Neuronal stem cell (in vitro differentiated cells): Measurements from ENCODE around the gene CCL7. TPM values are rescaled to one million over a fixed set of nuclear protein-coding genes. Genes with fewer than 3 reads are reported as not detected.

ENCODE experiments used
- DNase-seq: peaks from one replicate; pipeline ENCODE4 v3.0.0-alpha.2; 2013; ENCODE audit warnings: low spot score
- H2AFZ ChIP-seq: one replicate; pipeline ENCODE4 v1.6.1; 2013; ENCODE audit warnings: mild to moderate bottlenecking, low read length, inconsistent platforms
- H2AK5ac ChIP-seq: 2 replicates; pipeline ENCODE4 v1.6.1; 2013; ENCODE audit warnings: low read depth, mild to moderate bottlenecking, inconsistent platforms, low read length, moderate library complexity, mixed read lengths
- H2BK120ac ChIP-seq: 2 replicates; pipeline ENCODE4 v1.6.1; 2013; ENCODE audit warnings: low read depth, mild to moderate bottlenecking, inconsistent platforms, low read length, moderate library complexity, mixed read lengths
- H2BK12ac ChIP-seq: one replicate; pipeline ENCODE4 v1.6.1; 2013; ENCODE audit warnings: low read length, inconsistent platforms
- H2BK15ac ChIP-seq: 2 replicates; pipeline ENCODE4 v1.6.1; 2013; ENCODE audit warnings: mild to moderate bottlenecking, low read length, inconsistent platforms, mixed read lengths
- H2BK5ac ChIP-seq: one replicate; pipeline ENCODE4 v1.6.1; 2013; ENCODE audit warnings: inconsistent platforms, mild to moderate bottlenecking, low read length, moderate library complexity
- H3K14ac ChIP-seq: one replicate; pipeline ENCODE4 v1.6.1; 2013; ENCODE audit warnings: low read length, inconsistent platforms
- H3K18ac ChIP-seq: 2 replicates; pipeline ENCODE4 v1.6.1; 2013; ENCODE audit warnings: low read length, inconsistent platforms
- H3K23ac ChIP-seq: 2 replicates; pipeline ENCODE4 v1.6.1; 2013; ENCODE audit warnings: low read depth, mild to moderate bottlenecking, mixed read lengths, low read length, inconsistent platforms; ENCODE audit not compliant: poor library complexity
- H3K27ac ChIP-seq: replicated peaks from 3 replicates; pipeline ENCODE4 v1.5.1; 2013; ENCODE audit warnings: low read length, inconsistent platforms
- H3K27me3 ChIP-seq, 3 experiments: 2 replicates each; pipeline ENCODE4 v1.6.1; 2013; ENCODE audit warnings: low read length in 3 of 3, mild to moderate bottlenecking in 2 of 3, inconsistent platforms in 1 of 3, low read depth in 1 of 3, mixed read lengths in 1 of 3, moderate library complexity in 1 of 3; ENCODE audit not compliant: control insufficient read depth in 3 of 3, insufficient read depth in 3 of 3
- H3K36me3 ChIP-seq, 2 donors: replicated peaks in 1 of 2; 2 replicates each; pipeline ENCODE4 v1.6.1; 2013; ENCODE audit warnings: low read length in 2 of 2; ENCODE audit not compliant: control insufficient read depth in 2 of 2, insufficient read depth in 2 of 2
- H3K4ac ChIP-seq: 2 replicates; pipeline ENCODE4 v1.6.1; 2013; ENCODE audit warnings: inconsistent platforms, mild to moderate bottlenecking, low read length, moderate library complexity
- H3K4me1 ChIP-seq, 2 donors: 1 replicate in 1 of 2; 2 replicates in 1 of 2; pipeline ENCODE4 v1.6.1; 2013; ENCODE audit warnings: low read length in 2 of 2, low read depth in 1 of 2; ENCODE audit not compliant: control insufficient read depth in 2 of 2, insufficient read depth in 1 of 2
- H3K4me2 ChIP-seq: one replicate; pipeline ENCODE4 v1.6.1; 2013; ENCODE audit warnings: mild to moderate bottlenecking, low read length, inconsistent platforms; ENCODE audit not compliant: insufficient read depth, poor library complexity, severe bottlenecking
- H3K4me3 ChIP-seq, 2 donors: 2 replicates each; pipeline ENCODE4 v1.5.1; 2013; ENCODE audit warnings: low read length in 2 of 2, mild to moderate bottlenecking in 2 of 2, inconsistent platforms in 1 of 2, moderate library complexity in 1 of 2
- H3K79me1 ChIP-seq: one replicate; pipeline ENCODE4 v1.6.1; 2013; ENCODE audit warnings: low read depth, mild to moderate bottlenecking, inconsistent platforms, low read length, moderate library complexity
- H3K9ac ChIP-seq: one replicate; pipeline ENCODE4 v1.6.1; 2013; ENCODE audit warnings: mild to moderate bottlenecking, low read depth, low read length, inconsistent platforms; ENCODE audit not compliant: poor library complexity
- H3K9me3 ChIP-seq, 2 donors: replicated peaks in 1 of 2; 2 replicates each; pipeline versions ENCODE3 to v1.6.1; 2013; ENCODE audit warnings: low read length in 2 of 2, mild to moderate bottlenecking in 2 of 2, inconsistent platforms in 1 of 2, low read depth in 1 of 2, mixed read lengths in 1 of 2, moderate library complexity in 1 of 2; ENCODE audit not compliant: control insufficient read depth in 2 of 2, insufficient read depth in 1 of 2
- H4K8ac ChIP-seq: one replicate; pipeline ENCODE4 v1.6.1; 2013; ENCODE audit warnings: low read depth, mild to moderate bottlenecking, inconsistent platforms, low read length, moderate library complexity
- H4K91ac ChIP-seq: one replicate; pipeline ENCODE4 v1.6.1; 2013; ENCODE audit warnings: low read length, low read depth, mild to moderate bottlenecking, inconsistent platforms; ENCODE audit not compliant: poor library complexity
- WGBS, 2 donors: extraction: QIAGEN DNeasy Blood & Tissue Kit; methylation state at CpG; one replicate each; pipeline ENCODE4 v1.1.7; 2013; ENCODE audit warnings: missing lambda C conversion rate in 2 of 2, mixed read lengths in 1 of 2; ENCODE audit not compliant: insufficient read length in 2 of 2, insufficient replicate concordance in 1 of 2; ENCODE audit errors: extremely low coverage in 2 of 2; 5-methylcytosine and 5-hydroxymethylcytosine counted together
- polyA plus RNA-seq, 2 experiments: library from polyadenylated mRNA; stranded (reverse); fragments of 200-250 nt; gene quantifications; one replicate each; pipeline ENCODE4 v1.2.3, GENCODE V29; 2013

CCL7 gene
- polyA plus RNA-seq (2013, experiment 1 of 2), result not detected
- polyA plus RNA-seq (2013, experiment 2 of 2), result not detected

GRCh38 chr17:34269969-34270368 is at the start of gene CCL7:
Gene CCL7 (plus strand): TSS chr17:34270221. CDS start chr17:34270291, 70 bp downstream.
- Histone ChIP-seq H3K9me3 (no peaks in the 10 kb centered on the region), H2BK12ac (no peak within 1 kb of the TSS), H3K9ac (no peak within 1 kb of the TSS), H3K14ac (no peak within 1 kb of the TSS), H3K4me1 (no peaks in the 10 kb centered on the region), H4K8ac (no peak within 1 kb of the TSS), H3K27ac (no peak within 1 kb of the TSS), H3K4ac (no peak within 1 kb of the TSS), H2AFZ (no peak within 1 kb of the TSS), H3K18ac (no peak within 1 kb of the TSS), H3K4me3 (no peak within 1 kb of the TSS), H3K36me3 (no peaks in the 10 kb centered on the region), H3K23ac (no peak within 1 kb of the TSS), H2BK15ac (no peak within 1 kb of the TSS), H3K4me2 (no peak within 1 kb of the TSS), H3K79me1 (no peaks in the 10 kb centered on the region), H2AK5ac (no peak within 1 kb of the TSS), H4K91ac (no peak within 1 kb of the TSS), H2BK120ac (no peak within 1 kb of the TSS), H3K27me3 (no peaks in the 10 kb centered on the region), H2BK5ac (no peak within 1 kb of the TSS)
- WGBS, 2 donors, result no CpG with 5 or more reads among the region's 1 CpG
- DNase-seq, result no peak

GRCh38 chr17:34220752-34221395 is 49.1 kb upstream of the CCL7 start:
- DNase-seq, result no peak
- Histone ChIP-seq H3K4me1 (no peaks in the 10 kb centered on the region), H3K4me3 (no peak overlapping the region), H2AK5ac (no peak overlapping the region), H3K27ac (no peak overlapping the region), H3K79me1 (no peaks in the 10 kb centered on the region), H3K9me3 (no peaks in the 10 kb centered on the region), H3K9ac (no peak overlapping the region), H3K4ac (no peak overlapping the region), H4K8ac (no peak overlapping the region), H2AFZ (no peak overlapping the region), H3K14ac (no peak overlapping the region), H3K23ac (no peak overlapping the region), H4K91ac (no peak overlapping the region), H2BK15ac (no peak overlapping the region), H3K4me2 (no peak overlapping the region), H3K18ac (no peak overlapping the region), H2BK5ac (no peak overlapping the region), H3K27me3 (no peaks in the 10 kb centered on the region), H2BK12ac (no peak overlapping the region), H3K36me3 (no peaks in the 10 kb centered on the region), H2BK120ac (no peak overlapping the region)
- no CpG with 5 or more reads among the region's 5 CpGs for WGBS, 2 donors

GRCh38 chr17:34221411-34221810 is 48.6 kb upstream of the CCL7 start:
- H3K27ac ChIP-seq, result no peak overlapping the region
- H3K4ac ChIP-seq, result no peak overlapping the region
- H3K18ac ChIP-seq, result no peak overlapping the region
- H2BK120ac ChIP-seq, result no peak overlapping the region
- H4K91ac ChIP-seq, result no peak overlapping the region
- no peak overlapping the region for H3K4me2 ChIP-seq
- no peaks in the 10 kb centered on the region for H3K9me3 ChIP-seq
- H4K8ac ChIP-seq, result no peak overlapping the region
- H2BK15ac ChIP-seq, result no peak overlapping the region
- no peak overlapping the region for H2BK12ac ChIP-seq
- no peak overlapping the region for H2BK5ac ChIP-seq
- no CpG with 5 or more reads among the region's 4 CpGs for WGBS, 2 donors
- H2AK5ac ChIP-seq, result no peak overlapping the region
- H3K14ac ChIP-seq, result no peak overlapping the region
- no peak overlapping the region for H3K9ac ChIP-seq
- no peaks in the 10 kb centered on the region for H3K79me1 ChIP-seq
- no peaks in the 10 kb centered on the region for H3K27me3 ChIP-seq
- no peak overlapping the region for H2AFZ ChIP-seq
- H3K36me3 ChIP-seq, result no peaks in the 10 kb centered on the region
- no peak overlapping the region for H3K23ac ChIP-seq
- DNase-seq, result no peak
- no peak overlapping the region for H3K4me3 ChIP-seq
- H3K4me1 ChIP-seq, result no peaks in the 10 kb centered on the region

- no CpG with 5 or more reads among the region's 3 CpGs for WGBS, 2 donors
- H3K27ac ChIP-seq, result no peak overlapping the region
- H3K4me2 ChIP-seq, result no peak overlapping the region
- no peaks in the 10 kb centered on the region for H3K9me3 ChIP-seq
- H2BK120ac ChIP-seq, result no peak overlapping the region
- DNase-seq, result no peak
- no peak overlapping the region for H3K4ac ChIP-seq
- no peak overlapping the region for H2AK5ac ChIP-seq
- no peak overlapping the region for H3K23ac ChIP-seq
- no peak overlapping the region for H2BK15ac ChIP-seq
- H2BK5ac ChIP-seq, result no peak overlapping the region
- H4K91ac ChIP-seq, result no peak overlapping the region
- no peak overlapping the region for H3K14ac ChIP-seq
- no peak overlapping the region for H2BK12ac ChIP-seq
- no peaks in the 10 kb centered on the region for H3K4me1 ChIP-seq
- H3K4me3 ChIP-seq, result no peak overlapping the region
- H3K18ac ChIP-seq, result no peak overlapping the region
- no peak overlapping the region for H3K9ac ChIP-seq
- no peaks in the 10 kb centered on the region for H3K27me3 ChIP-seq
- no peak overlapping the region for H4K8ac ChIP-seq
- no peaks in the 10 kb centered on the region for H3K79me1 ChIP-seq
- no peaks in the 10 kb centered on the region for H3K36me3 ChIP-seq
- H2AFZ ChIP-seq, result no peak overlapping the region
Measured at GRCh38 chr17:34222722-34223497, 47.1 kb upstream of the CCL7 start.
